Loucy (cell line): ENCODE results near the gene PDE11A.

ENCODE experiments used
- H2AFZ ChIP-seq: fragments of 200-600 bp; sonication (generic); 2 replicates; pipeline ENCODE4 v1.6.0; 2016; ENCODE audit warnings: antibody characterized with exemption, mild to moderate bottlenecking, low read length, moderate library complexity
- H3F3A ChIP-seq: fragments of 200-600 bp; 2 replicates; pipeline ENCODE4 v1.6.0; 2016; ENCODE audit warnings: antibody characterized with exemption, low read depth, mild to moderate bottlenecking
- H3K27me3 ChIP-seq: fragments of 200-600 bp; sonication (generic); 2 replicates; pipeline ENCODE4 v1.6.1; 2014; ENCODE audit warnings: low read length, mild to moderate bottlenecking; ENCODE audit not compliant: insufficient read depth, poor library complexity, severe bottlenecking
- H3K36me3 ChIP-seq: fragments of 200-600 bp; sonication (generic); 2 replicates; pipeline ENCODE4 v1.6.1; 2016; ENCODE audit warnings: low read length; ENCODE audit not compliant: insufficient read depth
- H3K4me1 ChIP-seq: fragments of 200-600 bp; sonication (generic); 2 replicates; pipeline ENCODE4 v1.5.1; 2014; ENCODE audit warnings: low read length, mild to moderate bottlenecking; ENCODE audit not compliant: insufficient read depth, poor library complexity, severe bottlenecking
- H3K4me2 ChIP-seq: fragments of 200-600 bp; sonication (generic); 2 replicates; pipeline ENCODE4 v1.6.0; 2014; ENCODE audit warnings: antibody characterized with exemption, low read length, low read depth, mild to moderate bottlenecking; ENCODE audit not compliant: poor library complexity, severe bottlenecking
- H3K4me3 ChIP-seq: fragments of 200-600 bp; sonication (generic); 2 replicates; pipeline ENCODE4 v1.5.1; 2014; ENCODE audit warnings: low read length, mild to moderate bottlenecking, mixed read lengths; ENCODE audit not compliant: poor library complexity, severe bottlenecking
- H3K79me2 ChIP-seq: fragments of 200-600 bp; sonication (generic); 2 replicates; pipeline ENCODE4 v1.6.1; 2014; ENCODE audit warnings: low read length; ENCODE audit not compliant: insufficient read depth
- H3K9ac ChIP-seq: fragments of 200-600 bp; sonication (generic); 2 replicates; pipeline ENCODE4 v1.6.0; 2014; ENCODE audit warnings: mild to moderate bottlenecking, low read depth, low read length, moderate library complexity; ENCODE audit not compliant: poor library complexity, severe bottlenecking
- H3K9me2 ChIP-seq: fragments of 200-600 bp; sonication (generic); replicated peaks from 2 replicates; pipeline ENCODE4 v1.6.1; 2016; ENCODE audit warnings: low read depth, low read length, mixed read lengths
- H3K9me3 ChIP-seq: fragments of 200-600 bp; sonication (generic); 2 replicates; pipeline ENCODE4 v1.6.1; 2014; ENCODE audit warnings: mild to moderate bottlenecking, antibody characterized with exemption, low read length, low read depth; ENCODE audit not compliant: insufficient read depth
- H4K20me1 ChIP-seq: fragments of 200-600 bp; sonication (generic); 2 replicates; pipeline ENCODE4 v1.6.0; 2014; ENCODE audit warnings: antibody characterized with exemption, low read length, mild to moderate bottlenecking; ENCODE audit not compliant: insufficient read depth, poor library complexity, severe bottlenecking
- CTCF ChIP-seq: fragments of 200-600 bp; sonication (generic); conservative IDR thresholded peaks from 2 replicates; pipeline ENCODE4 v1.5.1; 2014; ENCODE audit warnings: mild to moderate bottlenecking, antibody characterized with exemption, low read length
- EZH2phosphoT487 ChIP-seq: fragments of 200-600 bp; IDR thresholded peaks from 2 replicates; pipeline ENCODE4 v1.6.1; 2018; ENCODE audit warnings: antibody characterized with exemption, mild to moderate bottlenecking, moderate library complexity, borderline replicate concordance

Gene PDE11A

GRCh38 chr2:177992992-177993391 lies 79.6 kb downstream of the PDE11A start:
- TF ChIP-seq CTCF (no peak), EZH2phosphoT487 (no peak)
- Histone ChIP-seq H4K20me1 (no peaks in the 10 kb centered on the region), H3K4me2 (peak overlapping the region; percentile 15), H3K4me3 (no peak overlapping the region), H3K27me3 (no peaks in the 10 kb centered on the region), H3K9ac (no peak overlapping the region), H3K79me2 (no peaks in the 10 kb centered on the region), H3K36me3 (no peaks in the 10 kb centered on the region), H3K9me2 (no peaks in the 10 kb centered on the region), H3F3A (no peaks in the 10 kb centered on the region), H2AFZ (no peak overlapping the region), H3K4me1 (peaks cover 19% of the 10 kb centered on the region), H3K9me3 (no peaks in the 10 kb centered on the region)

GRCh38 chr2:177989029-177989885 lies 83.3 kb downstream of the PDE11A start:
- Histone ChIP-seq H3K9me2 (no peaks in the 10 kb centered on the region), H2AFZ (no peak overlapping the region), H3K79me2 (no peaks in the 10 kb centered on the region), H4K20me1 (no peaks in the 10 kb centered on the region), H3K27me3 (no peaks in the 10 kb centered on the region), H3K36me3 (no peaks in the 10 kb centered on the region), H3K4me3 (no peak overlapping the region), H3K9ac (no peak overlapping the region), H3K4me1 (peaks cover 21% of the 10 kb centered on the region), H3K4me2 (no peak overlapping the region), H3K9me3 (no peaks in the 10 kb centered on the region), H3F3A (no peaks in the 10 kb centered on the region)
- TF ChIP-seq EZH2phosphoT487 (no peak), CTCF (no peak)

GRCh38 chr2:177984749-177985148 lies 87.8 kb downstream of the PDE11A start:
- no peak overlapping the region for H3K4me3 ChIP-seq
- H3F3A ChIP-seq, result no peaks in the 10 kb centered on the region
- H2AFZ ChIP-seq, result no peak overlapping the region
- no peaks in the 10 kb centered on the region for H3K9me3 ChIP-seq
- no peaks in the 10 kb centered on the region for H3K79me2 ChIP-seq
- H3K9me2 ChIP-seq, result no peaks in the 10 kb centered on the region
- H3K4me1 ChIP-seq, result peaks cover 14% of the 10 kb centered on the region
- no peaks in the 10 kb centered on the region for H3K36me3 ChIP-seq
- H3K4me2 ChIP-seq, result no peak overlapping the region
- H3K9ac ChIP-seq, result no peak overlapping the region
- no peaks in the 10 kb centered on the region for H4K20me1 ChIP-seq
- no peaks in the 10 kb centered on the region for H3K27me3 ChIP-seq
- TF ChIP-seq CTCF (no peak), EZH2phosphoT487 (no peak)
